ENCODE measurements around the gene PSMA5.
"Not testable (repeated sequence)": the region's sequence is repeated elsewhere in the genome, so short reads cannot be mapped to it uniquely, and the experiment has no call there.

Gene PSMA5

GRCh38 chr1:109426281-109427170 lies at the start of gene PSMA5:
Gene PSMA5, minus strand, starts transcription at chr1:109426448. Its CDS starts 118 bp downstream, at chr1:109426330.
- peak; percentile 95 for DNase-seq

- no peak for DNase-seq
Observed at GRCh38 chr1:109475261-109475660, 49.0 kb upstream of the PSMA5 start.

GRCh38 chr1:109474697-109475096 lies 48.4 kb upstream of the PSMA5 start:
- DNase-seq = no peak

- not testable (repeated sequence) for DNase-seq
Observed at GRCh38 chr1:109473284-109474057, 47.2 kb upstream of the PSMA5 start.

- DNase-seq = no peak
Observed at GRCh38 chr1:109472779-109473178, 46.5 kb upstream of the PSMA5 start.

DNA sequence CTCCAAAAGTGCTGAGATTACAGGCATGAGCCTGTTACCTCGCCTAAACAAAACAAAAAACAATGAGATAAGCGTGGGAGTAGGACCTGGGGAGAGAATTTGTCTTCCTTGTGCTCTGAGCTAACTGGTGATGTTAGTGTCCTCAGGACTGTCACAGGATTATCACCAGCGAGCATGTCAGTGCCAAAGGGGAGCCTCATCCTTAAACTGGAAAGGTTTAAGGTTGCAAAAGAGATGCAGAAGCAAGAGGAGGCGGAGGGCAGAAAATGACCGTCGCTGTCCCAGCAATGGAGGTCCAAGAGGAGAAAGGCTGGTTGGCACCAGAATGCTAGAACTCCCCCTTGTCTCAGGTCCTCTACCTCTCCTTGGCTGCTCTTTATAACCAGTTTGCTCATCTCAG lies 44.0 kb upstream of the PSMA5 start:
- DNase-seq = no peak

DNA sequence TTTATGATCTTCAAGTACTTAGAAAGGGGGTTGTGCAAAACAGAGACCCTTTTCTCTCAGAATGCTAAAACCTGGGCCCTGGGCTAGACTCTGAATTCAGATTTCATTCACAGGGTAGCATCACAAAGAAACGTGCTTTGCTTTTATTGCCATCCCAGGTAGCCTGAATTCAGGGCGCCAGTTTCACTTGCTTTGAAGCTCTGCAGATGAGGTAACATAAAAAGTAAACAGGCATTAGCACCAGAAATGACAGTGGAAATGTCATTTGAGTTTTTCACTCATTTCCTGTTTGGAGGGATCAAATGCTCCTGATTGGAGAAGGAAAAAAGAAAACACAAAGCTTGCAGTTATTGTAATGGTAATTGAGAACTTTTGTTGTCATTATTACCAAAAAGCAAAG lies 42.7 kb upstream of the PSMA5 start:
- no peak for DNase-seq

- no peak for DNase-seq
Observed at GRCh38 chr1:109468061-109468460, 41.8 kb upstream of the PSMA5 start.

GRCh38 chr1:109467301-109467777 lies 41.1 kb upstream of the PSMA5 start:
- no peak for DNase-seq

DNA sequence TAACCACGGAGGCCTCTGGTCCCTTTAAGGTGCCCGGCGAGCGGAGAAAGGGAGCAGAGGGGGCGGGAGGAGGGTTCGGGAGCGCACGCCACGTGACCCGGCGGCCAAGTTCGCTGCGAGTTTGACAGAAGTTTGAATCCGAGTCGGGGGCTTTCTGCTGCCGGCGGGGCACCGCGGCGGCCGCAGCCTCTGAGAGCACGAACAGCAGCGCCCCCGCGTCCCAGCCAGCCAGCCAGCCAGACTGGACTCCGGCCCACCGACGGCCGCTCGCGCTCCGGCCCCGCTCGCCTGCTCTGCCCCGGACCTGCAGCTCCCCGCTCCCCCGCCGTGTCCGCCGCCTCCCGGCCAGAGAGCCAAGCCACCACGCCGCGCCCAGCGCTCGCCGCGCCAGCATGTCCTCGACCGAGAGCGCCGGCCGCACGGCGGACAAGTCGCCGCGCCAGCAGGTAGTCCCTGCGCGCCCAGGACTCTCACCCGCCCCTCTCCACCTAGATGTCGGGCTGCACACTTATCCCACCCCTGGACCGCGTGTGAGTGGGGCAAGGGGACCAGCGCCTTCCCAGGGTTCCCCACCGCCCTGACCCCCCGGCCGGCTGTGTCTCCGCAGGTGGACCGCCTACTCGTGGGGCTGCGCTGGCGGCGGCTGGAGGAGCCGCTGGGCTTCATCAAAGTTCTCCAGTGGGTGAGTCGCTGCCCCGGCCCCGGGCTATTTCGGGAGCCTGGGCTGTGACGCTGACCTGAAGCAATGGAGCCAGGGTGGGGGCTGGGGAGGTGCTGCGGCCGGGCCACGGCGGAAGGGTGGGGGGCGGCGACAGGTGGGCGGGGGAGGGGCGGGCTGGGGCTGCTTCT lies 40.4 kb upstream of the PSMA5 start, which contains the start of gene SYPL2:
TSS of gene SYPL2 (plus strand) at position 95 of the 849 bp plus-strand sequence. CDS start at position 393, 298 bp downstream.
- DNase-seq = no peak

DNA sequence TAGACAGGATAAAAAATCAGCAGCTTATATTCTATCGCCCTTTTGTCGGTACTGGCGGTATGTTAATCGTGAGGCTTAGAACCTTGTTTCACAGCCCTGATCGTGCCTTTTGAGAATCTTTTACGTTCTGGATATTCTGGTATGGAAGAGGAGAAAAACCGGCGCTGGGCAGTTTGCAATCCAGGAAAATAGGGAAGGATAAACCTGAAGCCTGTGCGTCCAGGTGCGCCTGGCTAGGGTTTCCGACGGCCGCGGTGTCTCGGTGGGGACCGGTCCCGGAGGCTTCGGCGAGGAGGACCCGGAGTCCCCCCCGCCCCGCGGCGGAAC lies 39.8 kb upstream of the PSMA5 start:
- DNase-seq = no peak

- DNase-seq = no peak
Observed at GRCh38 chr1:109457819-109458218, 31.6 kb upstream of the PSMA5 start.

GRCh38 chr1:109454497-109455133 lies 28.4 kb upstream of the PSMA5 start:
- no peak for DNase-seq

DNA sequence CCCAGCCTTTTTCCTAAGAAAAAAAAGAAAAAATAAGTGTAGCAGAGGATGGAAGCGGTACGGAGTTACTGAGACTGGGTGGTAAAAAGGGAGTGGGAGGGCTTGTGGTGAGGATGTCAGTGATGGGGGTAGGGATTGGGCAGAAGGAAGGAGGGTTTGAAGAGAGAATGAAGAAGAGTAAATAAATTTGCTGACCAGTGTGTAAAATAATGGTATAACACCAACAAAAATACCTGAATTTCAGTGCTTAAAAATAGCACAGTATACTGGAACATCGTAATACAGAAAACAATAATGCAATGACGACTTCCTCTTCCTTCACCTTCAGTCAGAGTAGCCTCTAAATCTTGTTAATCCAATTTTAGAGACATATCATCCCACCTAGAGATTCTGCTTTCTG lies 21.3 kb upstream of the PSMA5 start:
- no peak for DNase-seq

- not testable (repeated sequence) for DNase-seq
Observed at GRCh38 chr1:109445949-109446695, 19.9 kb upstream of the PSMA5 start.

DNA sequence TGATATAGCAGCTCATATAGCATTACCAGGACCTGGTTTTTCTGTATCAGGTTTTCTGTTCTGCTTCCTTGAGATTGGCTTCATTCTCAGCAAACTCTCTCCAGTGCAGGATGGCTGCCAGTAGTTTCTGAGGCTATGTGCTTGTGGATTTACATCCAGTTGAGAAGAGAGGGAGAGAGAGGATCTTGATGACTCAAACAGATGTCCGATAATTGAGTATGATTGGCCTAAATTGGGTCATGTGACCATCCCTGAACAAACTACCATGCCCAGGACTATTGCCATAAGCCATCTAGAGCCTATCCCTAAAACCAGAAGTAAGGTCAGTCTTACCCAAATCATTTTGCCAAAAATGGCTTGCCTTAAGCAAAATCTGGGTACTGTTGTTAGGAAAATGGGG lies 18.1 kb upstream of the PSMA5 start:
- DNase-seq = no peak

GRCh38 chr1:109443476-109443875 lies 17.2 kb upstream of the PSMA5 start:
- DNase-seq = no peak

GRCh38 chr1:109441069-109441468 lies 14.8 kb upstream of the PSMA5 start:
- no peak for DNase-seq

- no peak for DNase-seq
Observed at GRCh38 chr1:109438798-109439297, 12.6 kb upstream of the PSMA5 start.

- no peak for DNase-seq
Observed at GRCh38 chr1:109434484-109434883, 8.2 kb upstream of the PSMA5 start.

DNA sequence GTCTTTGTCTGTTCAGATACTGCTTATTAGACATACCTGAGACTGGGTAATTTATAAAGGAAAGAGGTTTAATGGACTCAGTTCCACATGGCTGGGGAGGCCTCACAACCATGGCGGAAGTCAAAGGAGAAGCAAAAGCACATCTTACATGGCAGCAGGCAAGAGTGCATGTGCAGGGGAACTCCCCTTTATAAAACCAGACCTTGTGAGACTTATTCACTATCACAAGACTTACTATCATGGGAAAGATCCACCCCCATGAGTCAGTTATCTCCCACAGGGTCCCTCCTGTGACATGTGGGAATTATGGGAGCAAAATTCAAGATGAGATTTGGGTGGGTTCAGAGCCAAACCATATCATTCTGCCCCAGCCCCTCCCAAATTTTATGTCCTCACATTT lies 7.1 kb upstream of the PSMA5 start:
- DNase-seq = no peak

Measured in NK-92 treated with Interleukin-12 subunit alpha and Interleukin-12 subunit beta, amount 100 ng/mL, for 24 hours (cell line).